SK-N-SH treated with all-trans-retinoic acid at 6 μM for 48 hours (cell line): ENCODE results near the gene KLHL6.

Experiments
- ARNTL ChIP-seq: fragments of 450-650 bp; formaldehyde crosslinking; IDR thresholded peaks from 2 replicates; pipeline ENCODE4 v1.5.0; 2020; ENCODE audit warnings: low read depth, mild to moderate bottlenecking, moderate library complexity, borderline replicate concordance
- BACH2 ChIP-seq: fragments of 250-450 bp; sonication (Bioruptor Pico); IDR thresholded peaks from 2 replicates; pipeline ENCODE4 v1.9.0; 2021; ENCODE audit warnings: mild to moderate bottlenecking, borderline replicate concordance
- CSDC2 ChIP-seq: fragments of 250-450 bp; sonication (Bioruptor Pico); IDR thresholded peaks from 2 replicates; pipeline ENCODE4 v1.5.0; 2020; ENCODE audit warnings: mild to moderate bottlenecking, moderate library complexity
- ISL1 ChIP-seq: fragments of 250-450 bp; sonication (Bioruptor Pico); IDR thresholded peaks from 2 replicates; pipeline ENCODE4 v2.1.2; 2022; ENCODE audit warnings: mild to moderate bottlenecking, moderate library complexity
- PPARA ChIP-seq: fragments of 250-450 bp; sonication (Bioruptor Pico); IDR thresholded peaks from 2 replicates; pipeline ENCODE4 v1.5.0; 2020; ENCODE audit warnings: mild to moderate bottlenecking, borderline replicate concordance
- RARB ChIP-seq: fragments of 250-450 bp; sonication (Bioruptor Pico); IDR thresholded peaks from 2 replicates; pipeline ENCODE4 v1.8.0; 2021; ENCODE audit warnings: mild to moderate bottlenecking, moderate library complexity
- TCF4 ChIP-seq: fragments of 250-450 bp; sonication (Bioruptor Pico); IDR thresholded peaks from 2 replicates; pipeline ENCODE4 v1.8.0; 2021; ENCODE audit warnings: mild to moderate bottlenecking, moderate library complexity, borderline replicate concordance
- ZFP3 ChIP-seq: fragments of 250-450 bp; sonication (Bioruptor Pico); IDR thresholded peaks from 2 replicates; pipeline ENCODE4 v1.5.0; 2020; ENCODE audit warnings: mild to moderate bottlenecking, moderate library complexity
- ZFP30 ChIP-seq: fragments of 450-650 bp; formaldehyde crosslinking; IDR thresholded peaks from 2 replicates; pipeline ENCODE4 v1.5.0; 2022; ENCODE audit warnings: mild to moderate bottlenecking, moderate library complexity
- ZNF565 ChIP-seq: fragments of 450-650 bp; formaldehyde crosslinking; conservative IDR thresholded peaks from 2 replicates; pipeline ENCODE4 v1.5.0; 2020; ENCODE audit warnings: low read depth, mild to moderate bottlenecking, moderate library complexity
- TF ChIP-seq, protein P1 (sequence below): fragments of 250-450 bp; sonication (Bioruptor Pico); IDR thresholded peaks from 2 replicates; pipeline ENCODE4 v1.5.1; 2020; ENCODE audit warnings: low read depth, mild to moderate bottlenecking, moderate library complexity
- TF ChIP-seq, protein P2 (sequence below): fragments of 250-450 bp; sonication (Bioruptor Pico); IDR thresholded peaks from 2 replicates; pipeline ENCODE4 v1.8.0; 2021; ENCODE audit warnings: low read depth, mild to moderate bottlenecking, moderate library complexity, borderline replicate concordance
- TF ChIP-seq, protein P3 (sequence below): fragments of 250-450 bp; sonication (Bioruptor Pico); IDR thresholded peaks from 2 replicates; pipeline ENCODE4 v1.5.1; 2021; ENCODE audit warnings: mild to moderate bottlenecking, moderate library complexity
- TF ChIP-seq, protein P4 (sequence below): fragments of 250-450 bp; sonication (Bioruptor Pico); IDR thresholded peaks from 2 replicates; pipeline ENCODE4 v1.8.0; 2020; ENCODE audit warnings: mild to moderate bottlenecking, moderate library complexity, borderline replicate concordance

GRCh38 chr3:183447206-183448001 lies 108.1 kb downstream of the KLHL6 start:
- TF ChIP-seq, protein P1, sequence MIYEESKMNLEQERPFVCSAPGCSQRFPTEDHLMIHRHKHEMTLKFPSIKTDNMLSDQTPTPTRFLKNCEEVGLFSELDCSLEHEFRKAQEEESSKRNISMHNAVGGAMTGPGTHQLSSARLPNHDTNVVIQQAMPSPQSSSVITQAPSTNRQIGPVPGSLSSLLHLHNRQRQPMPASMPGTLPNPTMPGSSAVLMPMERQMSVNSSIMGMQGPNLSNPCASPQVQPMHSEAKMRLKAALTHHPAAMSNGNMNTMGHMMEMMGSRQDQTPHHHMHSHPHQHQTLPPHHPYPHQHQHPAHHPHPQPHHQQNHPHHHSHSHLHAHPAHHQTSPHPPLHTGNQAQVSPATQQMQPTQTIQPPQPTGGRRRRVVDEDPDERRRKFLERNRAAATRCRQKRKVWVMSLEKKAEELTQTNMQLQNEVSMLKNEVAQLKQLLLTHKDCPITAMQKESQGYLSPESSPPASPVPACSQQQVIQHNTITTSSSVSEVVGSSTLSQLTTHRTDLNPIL (CRISPR knock-in tag): no peak
- TF ChIP-seq ZNF565 (CRISPR knock-in tag) (no peak), ZFP3 (CRISPR knock-in tag) (no peak), ARNTL (CRISPR knock-in tag) (no peak), PPARA (no peak), ZFP30 (CRISPR knock-in tag) (no peak), CSDC2 (CRISPR knock-in tag) (no peak), TCF4 (CRISPR knock-in tag) (no peak), BACH2 (CRISPR knock-in tag) (no peak), ISL1 (no peak), RARB (CRISPR knock-in tag) (no peak)
- TF ChIP-seq, protein P2, sequence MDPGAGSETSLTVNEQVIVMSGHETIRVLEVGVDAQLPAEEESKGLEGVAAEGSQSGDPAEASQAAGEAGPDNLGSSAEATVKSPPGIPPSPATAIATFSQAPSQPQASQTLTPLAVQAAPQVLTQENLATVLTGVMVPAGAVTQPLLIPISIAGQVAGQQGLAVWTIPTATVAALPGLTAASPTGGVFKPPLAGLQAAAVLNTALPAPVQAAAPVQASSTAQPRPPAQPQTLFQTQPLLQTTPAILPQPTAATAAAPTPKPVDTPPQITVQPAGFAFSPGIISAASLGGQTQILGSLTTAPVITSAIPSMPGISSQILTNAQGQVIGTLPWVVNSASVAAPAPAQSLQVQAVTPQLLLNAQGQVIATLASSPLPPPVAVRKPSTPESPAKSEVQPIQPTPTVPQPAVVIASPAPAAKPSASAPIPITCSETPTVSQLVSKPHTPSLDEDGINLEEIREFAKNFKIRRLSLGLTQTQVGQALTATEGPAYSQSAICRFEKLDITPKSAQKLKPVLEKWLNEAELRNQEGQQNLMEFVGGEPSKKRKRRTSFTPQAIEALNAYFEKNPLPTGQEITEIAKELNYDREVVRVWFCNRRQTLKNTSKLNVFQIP (CRISPR knock-in tag): no peak
- TF ChIP-seq, protein P3, sequence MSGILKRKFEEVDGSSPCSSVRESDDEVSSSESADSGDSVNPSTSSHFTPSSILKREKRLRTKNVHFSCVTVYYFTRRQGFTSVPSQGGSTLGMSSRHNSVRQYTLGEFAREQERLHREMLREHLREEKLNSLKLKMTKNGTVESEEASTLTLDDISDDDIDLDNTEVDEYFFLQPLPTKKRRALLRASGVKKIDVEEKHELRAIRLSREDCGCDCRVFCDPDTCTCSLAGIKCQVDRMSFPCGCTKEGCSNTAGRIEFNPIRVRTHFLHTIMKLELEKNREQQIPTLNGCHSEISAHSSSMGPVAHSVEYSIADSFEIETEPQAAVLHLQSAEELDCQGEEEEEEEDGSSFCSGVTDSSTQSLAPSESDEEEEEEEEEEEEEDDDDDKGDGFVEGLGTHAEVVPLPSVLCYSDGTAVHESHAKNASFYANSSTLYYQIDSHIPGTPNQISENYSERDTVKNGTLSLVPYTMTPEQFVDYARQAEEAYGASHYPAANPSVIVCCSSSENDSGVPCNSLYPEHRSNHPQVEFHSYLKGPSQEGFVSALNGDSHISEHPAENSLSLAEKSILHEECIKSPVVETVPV (CRISPR knock-in tag): no peak
- TF ChIP-seq, protein P4, sequence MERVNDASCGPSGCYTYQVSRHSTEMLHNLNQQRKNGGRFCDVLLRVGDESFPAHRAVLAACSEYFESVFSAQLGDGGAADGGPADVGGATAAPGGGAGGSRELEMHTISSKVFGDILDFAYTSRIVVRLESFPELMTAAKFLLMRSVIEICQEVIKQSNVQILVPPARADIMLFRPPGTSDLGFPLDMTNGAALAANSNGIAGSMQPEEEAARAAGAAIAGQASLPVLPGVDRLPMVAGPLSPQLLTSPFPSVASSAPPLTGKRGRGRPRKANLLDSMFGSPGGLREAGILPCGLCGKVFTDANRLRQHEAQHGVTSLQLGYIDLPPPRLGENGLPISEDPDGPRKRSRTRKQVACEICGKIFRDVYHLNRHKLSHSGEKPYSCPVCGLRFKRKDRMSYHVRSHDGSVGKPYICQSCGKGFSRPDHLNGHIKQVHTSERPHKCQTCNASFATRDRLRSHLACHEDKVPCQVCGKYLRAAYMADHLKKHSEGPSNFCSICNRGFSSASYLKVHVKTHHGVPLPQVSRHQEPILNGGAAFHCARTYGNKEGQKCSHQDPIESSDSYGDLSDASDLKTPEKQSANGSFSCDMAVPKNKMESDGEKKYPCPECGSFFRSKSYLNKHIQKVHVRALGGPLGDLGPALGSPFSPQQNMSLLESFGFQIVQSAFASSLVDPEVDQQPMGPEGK: no peak
